Measurements from ENCODE around the gene GRK1.

- no peak for TF ChIP-seq CTCF (IDR thresholded peaks at IDR 0.05)
- no peak for TF ChIP-seq EP300 (IDR thresholded peaks at IDR 0.05; ENCODE audit: low read depth)
Observed at GRCh38 chr13:113776231-113777125, 109.5 kb downstream of the GRK1 start.
